ENCODE results near the gene TNFRSF21.
A peak's percentile ranks its signal among the peaks of the same experiment; 100 is the strongest.
"Not testable (repeated sequence)": the region's sequence is repeated elsewhere in the genome, so short reads cannot be mapped to it uniquely, and the experiment has no call there.

TNFRSF21 gene

DNA sequence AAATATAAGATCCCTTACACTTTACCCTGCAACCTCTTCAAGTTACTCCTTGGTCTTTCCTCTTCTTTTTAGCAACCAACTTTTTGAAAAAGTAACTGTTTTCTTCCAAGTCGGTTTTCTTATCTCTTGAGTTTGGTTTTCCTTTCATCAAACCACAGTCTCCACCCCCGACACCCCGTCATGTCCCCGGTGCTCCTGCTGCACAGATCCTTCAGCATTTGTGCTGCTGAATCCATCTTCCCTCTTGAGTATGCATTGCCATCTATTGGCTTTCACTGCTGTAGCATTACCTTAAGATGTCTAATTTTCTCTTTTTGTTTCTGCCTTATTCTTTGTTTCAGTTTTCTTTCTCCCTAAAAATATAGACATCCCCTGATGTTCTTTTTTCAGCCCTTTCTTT, 11.9 kb upstream of the TNFRSF21 start:
- no peak for DNase-seq (ENCODE audit: low spot score)

DNA sequence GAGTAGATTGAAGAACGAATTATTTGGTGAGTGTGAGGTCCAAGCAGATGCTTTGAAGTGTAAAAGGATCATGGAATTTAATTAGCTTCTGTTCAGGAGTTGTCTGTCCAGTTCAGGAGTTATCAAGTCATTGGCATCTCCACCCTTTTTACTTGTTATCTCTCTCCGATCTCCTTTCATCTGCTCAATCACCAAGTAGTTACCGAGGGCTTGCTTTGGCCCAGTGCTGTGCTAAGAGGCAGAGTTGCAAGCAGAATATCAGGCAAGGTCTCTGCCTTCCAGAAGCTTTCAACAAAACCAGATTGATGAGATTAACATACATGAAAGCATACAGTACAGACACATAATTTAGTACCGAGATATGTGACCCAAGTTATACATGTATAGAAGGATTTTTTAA, 10.2 kb upstream of the TNFRSF21 start:
- DNase-seq (ENCODE audit: low spot score) = no peak

DNA sequence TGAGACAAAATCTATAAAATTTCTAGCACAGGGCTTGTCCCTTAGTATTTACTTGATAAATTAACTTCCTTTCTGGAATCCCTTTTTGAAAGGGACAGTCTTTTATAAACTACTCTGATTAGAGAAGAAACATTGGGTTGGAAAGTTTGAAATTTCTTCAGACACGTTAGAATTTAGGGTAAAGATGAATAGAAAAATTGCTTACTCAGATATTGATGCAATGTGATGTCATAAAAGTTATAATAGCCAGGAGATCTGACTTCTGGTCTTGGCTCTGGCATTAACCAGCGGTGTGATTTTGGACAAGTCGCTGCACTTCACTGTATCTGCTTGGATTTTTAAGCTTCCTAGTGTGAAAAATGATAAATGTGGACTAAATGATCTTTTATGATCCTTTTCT, 9.7 kb upstream of the TNFRSF21 start:
- no peak for DNase-seq (ENCODE audit: low spot score)

DNA sequence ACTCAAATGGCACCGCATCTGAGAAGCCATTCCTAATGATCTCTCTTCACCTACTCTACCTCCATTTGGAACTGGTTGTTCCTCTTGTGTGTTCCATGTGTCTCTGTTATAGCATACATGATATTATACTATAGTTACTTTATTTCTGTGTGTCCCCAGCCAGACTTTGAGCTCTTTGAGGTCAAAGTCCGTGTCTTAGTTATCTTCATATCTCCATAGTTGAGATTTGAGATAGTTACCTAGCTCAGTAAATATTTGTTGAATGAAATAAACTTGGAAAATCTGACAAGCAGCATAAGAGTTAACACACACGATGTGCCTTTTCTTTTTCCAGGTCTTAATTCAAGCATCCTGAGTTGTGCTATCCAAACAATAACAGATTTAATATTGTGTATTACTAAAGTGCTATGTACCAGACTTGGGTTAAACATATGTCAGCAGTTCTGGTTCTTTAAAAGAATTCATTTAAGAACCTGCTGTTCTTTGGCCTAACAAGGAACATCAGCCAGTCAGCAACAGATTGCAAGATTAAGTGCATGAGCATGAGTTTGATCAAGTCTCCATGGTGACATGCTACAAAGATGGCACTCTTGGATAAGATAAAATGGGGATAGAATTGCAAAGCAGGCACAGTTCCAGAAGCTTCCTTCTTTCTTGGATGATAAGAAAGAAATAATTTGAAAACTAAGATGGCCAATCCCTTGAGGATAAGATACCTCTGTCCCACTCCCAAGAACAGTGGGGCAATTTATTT, 8.7 kb upstream of the TNFRSF21 start:
- no peak for DNase-seq (ENCODE audit: low spot score)

DNA sequence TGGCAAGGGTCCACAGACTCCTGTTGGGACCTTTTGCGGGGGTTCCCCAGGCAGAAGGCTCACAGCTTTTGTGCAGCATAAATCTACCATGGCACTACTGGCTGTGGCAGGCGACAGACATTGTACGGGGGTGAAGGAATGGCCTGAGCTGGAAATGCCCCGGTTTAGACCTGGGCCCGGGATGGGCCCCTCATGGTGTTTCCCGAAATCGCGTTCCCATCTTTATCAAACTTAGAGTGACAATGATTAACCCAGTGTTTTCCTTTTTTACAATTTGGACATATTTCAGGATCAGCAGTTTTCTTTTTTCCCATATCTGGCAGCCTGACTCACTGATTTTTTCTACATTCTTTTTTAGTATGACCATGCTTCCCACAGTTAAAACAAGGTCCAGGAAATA, 5.5 kb upstream of the TNFRSF21 start:
- DNase-seq (ENCODE audit: low spot score) = not testable (repeated sequence)

DNA sequence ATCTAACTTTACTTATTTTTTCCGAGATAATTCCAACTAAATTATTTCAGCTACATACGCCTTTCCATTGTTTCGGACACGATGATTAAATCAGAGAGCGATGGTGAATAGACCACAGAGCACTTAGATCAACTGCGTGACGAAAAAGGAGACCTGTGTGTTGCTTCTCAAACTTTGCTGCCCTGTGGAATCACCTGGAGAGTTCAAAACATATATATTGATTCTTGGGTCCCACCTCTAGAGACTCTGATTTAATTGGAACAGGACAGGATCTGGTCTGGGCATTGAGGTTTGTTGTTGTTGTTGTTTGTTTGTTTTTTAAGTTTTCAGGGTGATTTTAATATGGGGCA, 401 bp upstream of the TNFRSF21 start:
- peak; percentile 23 for DNase-seq (ENCODE audit: low spot score)

DNA sequence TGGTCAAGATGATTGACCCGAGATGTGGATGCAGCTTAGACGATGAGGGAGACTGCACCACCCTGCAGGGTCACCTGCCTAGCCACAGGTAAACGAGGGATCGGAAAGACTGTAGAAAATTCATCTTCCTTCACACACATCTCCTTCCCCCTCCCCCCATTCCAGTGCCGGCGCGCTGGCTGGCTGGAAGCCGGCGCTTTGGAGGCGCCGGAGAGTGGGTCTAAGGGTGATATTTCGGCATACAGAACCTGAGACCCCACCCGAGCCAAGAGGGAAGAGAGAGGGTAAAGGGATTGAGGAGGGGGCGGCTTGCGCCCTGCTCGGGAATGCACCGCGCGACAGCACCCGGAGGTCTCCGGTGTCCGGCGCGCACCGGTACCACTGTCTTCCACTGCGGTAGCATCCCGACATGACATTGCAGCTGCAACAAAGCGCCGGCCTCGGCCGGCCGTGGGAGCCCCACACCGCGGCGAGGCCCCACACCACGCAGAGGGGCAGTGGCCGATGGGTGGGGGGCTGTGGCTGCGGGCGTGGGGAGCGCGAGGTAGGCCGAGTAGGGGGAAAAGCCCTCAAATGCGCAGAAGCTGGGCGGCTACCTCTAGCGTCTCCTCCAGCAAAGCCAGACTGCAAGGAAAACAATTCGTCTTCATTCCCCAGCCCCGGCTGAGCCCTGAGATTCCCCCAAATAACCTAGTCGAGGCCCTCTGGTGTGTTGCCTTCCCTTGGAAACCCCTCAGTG, 984 bp downstream of the TNFRSF21 start:
- DNase-seq (ENCODE audit: low spot score) = peak; percentile 40

DNA sequence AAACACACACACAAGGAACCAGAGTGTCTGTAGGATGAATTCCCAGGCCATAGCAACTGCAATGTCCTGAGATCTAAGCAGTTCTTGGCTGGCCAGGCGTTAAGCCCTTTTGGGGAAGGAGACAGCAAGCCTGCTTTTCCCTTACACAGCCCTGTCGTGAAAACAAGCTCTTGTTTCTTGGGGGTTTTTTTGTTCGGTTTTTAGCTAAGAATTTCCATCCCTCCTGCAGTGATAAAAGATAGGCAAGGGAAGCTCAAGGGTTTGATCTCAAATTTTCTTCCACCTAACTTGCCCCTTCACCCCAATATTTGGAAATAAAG, 1.5 kb downstream of the TNFRSF21 start:
- DNase-seq (ENCODE audit: low spot score) = no peak

DNA sequence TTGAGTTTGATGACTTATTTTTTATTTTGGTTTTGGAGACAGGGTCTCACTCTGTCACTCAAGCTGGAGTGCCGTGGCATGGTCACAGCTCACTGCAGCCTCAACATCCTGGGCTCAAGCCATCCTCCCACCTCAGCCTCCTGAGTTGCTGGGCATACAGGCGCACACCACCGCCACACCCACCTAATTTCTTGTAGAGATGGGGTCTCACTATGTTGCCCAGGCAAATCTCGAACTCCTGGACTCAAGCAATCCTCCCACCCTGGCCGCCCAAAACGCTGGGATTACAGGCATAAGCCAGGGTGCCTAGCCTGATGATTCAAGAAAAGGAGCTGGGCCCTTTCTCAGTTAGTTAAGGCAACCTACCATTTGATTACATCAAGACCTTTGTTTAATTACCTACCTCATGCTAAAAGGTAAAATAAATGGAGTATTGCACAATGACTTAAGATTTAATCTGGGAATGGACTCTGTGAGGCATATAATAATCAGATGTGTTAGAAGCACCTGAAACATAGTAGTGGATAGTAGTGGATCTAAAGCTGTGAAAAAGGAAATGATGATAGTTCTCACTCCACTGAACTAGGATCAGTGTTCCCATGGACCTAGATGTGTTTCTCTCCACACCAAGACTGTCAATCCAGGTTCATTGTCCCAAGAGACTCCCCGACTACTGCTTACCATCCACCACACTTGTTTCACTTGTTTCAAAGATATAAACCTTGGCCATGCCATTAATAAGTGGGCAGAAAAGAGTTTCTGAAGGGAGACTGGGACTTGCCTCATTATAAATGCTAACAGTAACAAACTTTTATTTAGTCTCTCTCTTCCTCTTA, 2.1 kb downstream of the TNFRSF21 start:
- DNase-seq (ENCODE audit: low spot score) = no peak

DNA sequence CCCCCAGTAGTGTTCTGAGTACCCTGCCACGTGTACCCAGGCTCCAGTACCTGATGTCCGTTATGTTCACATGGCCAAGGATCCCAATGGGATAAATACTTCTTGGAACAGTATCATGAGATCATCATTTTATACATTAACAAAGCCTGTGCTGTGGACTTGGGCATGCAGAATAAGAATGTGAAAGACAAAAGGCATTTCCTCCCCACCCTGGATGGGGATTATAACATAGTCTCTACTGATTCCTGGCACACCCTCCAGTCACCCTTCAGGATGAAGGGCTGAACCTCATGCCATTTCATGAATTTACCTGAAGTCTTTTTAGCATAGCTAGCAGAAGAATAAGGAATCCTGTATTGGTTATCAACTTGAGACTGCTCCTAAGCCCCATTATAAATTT, 2.8 kb downstream of the TNFRSF21 start:
- DNase-seq (ENCODE audit: low spot score) = no peak

DNA sequence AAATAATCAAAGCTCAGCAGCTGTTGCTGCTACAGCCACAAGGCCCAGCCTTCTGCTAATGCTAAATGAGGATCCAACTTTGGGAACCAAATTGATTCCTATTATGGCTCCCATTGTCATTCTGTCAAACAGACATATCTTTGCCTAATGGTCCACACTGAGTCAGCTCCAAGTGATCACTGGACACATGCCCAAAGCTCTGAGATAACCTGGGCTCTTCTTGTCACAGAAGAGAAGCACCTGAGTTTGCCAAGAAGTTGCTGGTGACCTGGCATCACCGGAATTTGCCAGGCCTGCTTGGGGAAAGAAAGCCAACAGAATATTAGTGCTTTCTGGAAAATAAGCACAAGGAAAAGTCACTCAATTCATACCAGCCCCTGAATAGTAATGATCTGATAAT, 5.8 kb downstream of the TNFRSF21 start:
- no peak for DNase-seq (ENCODE audit: low spot score)

DNA sequence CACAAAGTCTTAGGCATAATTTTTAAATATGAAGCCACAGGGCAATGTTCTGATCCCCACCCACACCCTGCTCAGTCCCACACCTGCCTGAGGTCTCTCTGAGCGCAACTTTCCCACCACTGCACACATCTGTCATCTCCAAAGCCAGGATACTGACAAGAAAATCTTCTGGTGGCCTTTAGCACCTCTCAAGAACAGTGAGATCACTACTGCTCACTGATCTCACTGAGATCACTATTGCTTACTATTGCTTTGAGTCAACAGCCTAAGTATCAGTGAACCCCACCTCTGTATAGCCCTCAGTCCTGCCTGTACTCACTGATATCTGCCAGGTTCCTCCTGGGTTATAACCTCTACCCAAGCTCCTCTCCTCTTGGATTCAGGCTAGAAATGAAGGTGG, 6.4 kb downstream of the TNFRSF21 start:
- DNase-seq (ENCODE audit: low spot score) = no peak

DNA sequence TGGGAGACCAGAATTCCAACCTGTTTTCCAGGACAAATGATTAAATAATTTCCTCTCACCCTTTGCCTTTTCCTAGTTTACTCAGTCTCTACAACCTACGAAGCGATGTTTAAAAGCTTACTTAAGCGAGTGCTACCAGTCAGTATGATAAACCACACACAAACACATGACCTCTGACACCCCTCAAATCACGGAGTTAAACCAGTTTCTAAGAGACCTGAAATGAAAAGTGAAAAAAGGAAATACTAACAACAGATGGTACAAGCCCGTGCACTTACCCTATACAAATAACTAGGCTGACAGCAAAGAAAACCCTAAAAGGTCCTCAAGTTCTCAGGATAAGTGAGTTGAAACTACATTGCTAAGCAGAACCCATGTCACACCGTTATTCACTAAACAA, 7.7 kb downstream of the TNFRSF21 start:
- DNase-seq (ENCODE audit: low spot score) = no peak

DNA sequence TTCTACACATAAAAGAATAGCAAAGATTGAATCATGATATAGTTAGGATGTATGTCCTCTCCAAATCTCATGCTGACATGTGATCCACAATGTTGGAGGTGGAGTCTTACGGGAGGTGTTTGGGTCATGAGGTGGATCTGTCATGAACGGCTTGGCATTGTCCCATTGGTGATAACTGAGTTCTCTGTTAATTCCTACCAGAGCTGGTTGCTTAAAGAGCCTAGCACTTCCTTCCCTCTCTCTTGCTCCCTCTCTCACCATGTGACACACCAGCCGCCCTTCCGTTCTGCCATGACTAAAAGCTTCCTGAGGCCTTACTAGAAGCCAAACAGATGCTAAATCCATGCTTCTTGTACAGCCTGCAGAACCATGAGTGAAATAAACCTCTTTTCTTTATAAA, 8.3 kb downstream of the TNFRSF21 start:
- no peak for DNase-seq (ENCODE audit: low spot score)

DNA sequence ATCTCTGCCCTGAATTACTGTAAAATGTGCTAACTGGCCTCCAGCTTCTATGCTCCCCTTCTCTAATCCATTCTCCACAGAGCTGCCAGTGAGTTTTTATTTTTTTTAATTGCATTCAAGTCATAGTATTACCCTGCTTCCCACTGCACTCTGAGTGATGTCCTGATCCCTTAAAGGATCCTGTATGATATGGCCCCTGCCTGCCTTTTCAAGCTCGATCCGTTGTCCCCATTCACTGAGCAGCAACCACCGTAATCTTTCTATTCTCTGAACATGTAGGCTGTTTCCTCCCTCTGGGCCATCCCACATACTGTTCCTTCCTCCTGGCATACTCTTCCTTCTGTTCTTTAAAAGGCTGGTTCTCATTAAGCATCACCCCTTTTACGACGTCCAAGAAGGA, 9.3 kb downstream of the TNFRSF21 start:
- DNase-seq (ENCODE audit: low spot score) = no peak

DNA sequence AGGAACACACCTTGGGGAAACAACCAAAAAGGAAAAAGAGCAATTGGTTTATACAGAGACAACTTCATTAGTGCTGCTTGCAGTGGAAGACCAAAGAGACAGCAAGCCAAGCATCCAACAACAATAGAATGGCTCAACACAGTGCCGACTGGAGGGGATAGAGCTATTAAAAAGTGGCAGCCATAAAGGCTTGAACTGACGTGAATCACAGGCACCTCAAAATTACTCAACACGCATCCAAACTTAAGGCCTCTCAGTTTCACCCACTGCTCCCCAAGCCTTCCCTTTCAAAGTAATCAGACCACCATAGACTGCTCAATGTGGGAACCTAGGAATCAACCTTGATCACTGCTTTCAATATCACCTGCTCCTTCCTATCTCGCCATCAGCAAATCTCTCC, 9.7 kb downstream of the TNFRSF21 start:
- DNase-seq (ENCODE audit: low spot score) = no peak

DNA sequence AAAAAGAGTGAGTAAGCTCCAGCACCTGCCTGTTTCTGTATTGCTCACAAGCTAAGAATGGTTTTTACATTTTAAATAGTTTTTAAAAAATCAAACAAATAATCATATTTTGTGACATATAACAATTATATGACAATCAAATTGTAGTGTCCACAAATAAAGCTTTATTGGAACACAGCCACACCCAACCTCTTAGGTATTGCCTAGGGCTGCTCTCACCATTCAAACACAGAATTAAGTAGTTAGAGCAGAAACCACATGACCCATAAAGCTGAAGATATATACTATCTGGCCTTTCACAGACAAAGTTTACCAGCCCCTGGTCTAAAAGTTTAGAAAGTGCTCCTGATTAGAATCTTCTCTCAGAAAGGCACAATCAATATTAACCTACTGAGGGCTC, 11.2 kb downstream of the TNFRSF21 start:
- no peak for DNase-seq (ENCODE audit: low spot score)

DNA sequence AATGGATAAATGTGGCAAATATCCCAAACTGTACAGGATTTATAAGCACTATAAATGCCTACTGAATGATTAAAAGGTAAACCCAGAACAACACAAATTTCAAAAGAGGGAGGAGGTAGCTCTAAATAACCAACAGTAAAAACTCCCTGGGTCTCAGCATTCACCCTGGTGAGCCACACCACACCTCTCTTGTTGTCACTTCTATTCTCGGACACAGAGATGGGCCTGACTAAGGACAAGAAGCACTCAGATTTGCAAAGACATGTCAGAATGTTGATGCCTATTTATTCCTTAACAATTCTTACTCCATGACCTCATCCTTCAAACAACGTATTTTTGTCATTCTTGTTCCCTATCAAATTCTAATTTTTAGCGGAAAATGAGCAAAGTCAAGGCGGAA, 14.7 kb downstream of the TNFRSF21 start:
- DNase-seq (ENCODE audit: low spot score) = no peak

DNA sequence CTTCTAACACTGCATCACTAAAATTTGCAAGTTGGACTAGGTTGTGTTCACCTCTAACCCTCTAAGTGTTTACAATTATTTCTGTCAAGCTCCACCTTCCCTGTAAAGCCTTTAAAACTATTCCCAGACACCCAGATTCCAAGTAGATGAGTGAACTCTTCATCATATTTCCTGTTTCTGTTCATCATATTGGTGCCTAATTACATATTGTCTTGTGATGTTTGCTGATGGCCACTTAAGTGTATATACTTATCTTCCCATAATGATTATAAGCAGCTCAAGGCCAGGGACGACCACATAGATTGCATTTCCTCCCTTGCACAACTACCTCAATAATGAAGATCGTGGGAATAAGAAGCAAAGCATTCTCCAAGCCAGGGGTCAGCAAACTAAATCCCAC, 16.8 kb downstream of the TNFRSF21 start:
- DNase-seq (ENCODE audit: low spot score) = no peak

DNA sequence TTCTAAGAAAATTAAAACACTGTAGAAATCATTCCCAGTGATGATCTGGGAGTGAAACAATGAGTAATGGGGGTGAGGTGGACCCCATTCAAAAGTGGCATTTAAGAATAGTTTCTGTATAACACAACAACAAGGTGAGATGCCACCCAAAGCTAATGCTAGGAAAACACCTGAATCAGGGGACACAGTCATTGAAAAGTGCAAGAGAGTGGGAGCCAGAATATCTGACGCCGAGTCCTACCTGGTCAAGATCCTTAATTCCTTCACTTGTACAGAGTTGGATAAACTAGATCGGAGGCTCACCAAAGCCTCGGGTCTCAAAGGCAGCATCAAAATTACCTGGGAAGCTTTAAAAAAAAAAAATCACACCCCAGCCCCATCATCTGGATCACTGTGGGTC, 17.7 kb downstream of the TNFRSF21 start:
- no peak for DNase-seq (ENCODE audit: low spot score)

DNA sequence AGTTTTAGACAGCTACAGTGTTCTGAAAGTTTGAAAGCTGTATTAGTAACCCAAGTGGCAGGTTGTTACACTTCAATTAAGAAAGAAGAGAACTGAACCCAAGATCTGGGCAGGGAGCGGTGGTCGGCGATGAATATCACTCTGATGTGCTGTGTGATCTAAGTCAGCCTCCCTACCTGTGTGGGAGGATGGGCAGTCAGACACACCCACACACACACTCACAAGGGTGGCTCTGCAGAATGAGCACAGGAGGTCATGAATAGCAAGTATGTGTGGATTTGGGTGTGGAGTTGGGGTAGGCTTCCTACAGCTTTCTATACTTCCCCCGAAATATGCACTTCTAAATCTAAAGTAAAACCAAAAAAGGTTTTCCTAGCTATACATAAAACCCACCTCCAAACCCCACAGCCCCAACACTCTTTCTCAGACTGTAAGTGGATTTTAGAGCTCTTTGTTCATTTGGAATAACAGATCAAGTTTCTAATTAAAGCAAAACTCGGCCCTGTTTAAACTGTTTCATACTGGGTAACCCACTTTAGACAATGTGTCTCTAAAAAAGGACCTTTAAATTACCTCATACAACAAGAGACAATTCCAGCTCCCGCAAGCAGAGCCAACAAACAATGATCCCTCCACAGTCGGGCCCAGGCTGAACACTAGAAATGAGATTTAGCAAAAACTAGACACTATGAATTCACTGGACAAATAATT, 19.4 kb downstream of the TNFRSF21 start:
- DNase-seq (ENCODE audit: low spot score) = no peak

DNA sequence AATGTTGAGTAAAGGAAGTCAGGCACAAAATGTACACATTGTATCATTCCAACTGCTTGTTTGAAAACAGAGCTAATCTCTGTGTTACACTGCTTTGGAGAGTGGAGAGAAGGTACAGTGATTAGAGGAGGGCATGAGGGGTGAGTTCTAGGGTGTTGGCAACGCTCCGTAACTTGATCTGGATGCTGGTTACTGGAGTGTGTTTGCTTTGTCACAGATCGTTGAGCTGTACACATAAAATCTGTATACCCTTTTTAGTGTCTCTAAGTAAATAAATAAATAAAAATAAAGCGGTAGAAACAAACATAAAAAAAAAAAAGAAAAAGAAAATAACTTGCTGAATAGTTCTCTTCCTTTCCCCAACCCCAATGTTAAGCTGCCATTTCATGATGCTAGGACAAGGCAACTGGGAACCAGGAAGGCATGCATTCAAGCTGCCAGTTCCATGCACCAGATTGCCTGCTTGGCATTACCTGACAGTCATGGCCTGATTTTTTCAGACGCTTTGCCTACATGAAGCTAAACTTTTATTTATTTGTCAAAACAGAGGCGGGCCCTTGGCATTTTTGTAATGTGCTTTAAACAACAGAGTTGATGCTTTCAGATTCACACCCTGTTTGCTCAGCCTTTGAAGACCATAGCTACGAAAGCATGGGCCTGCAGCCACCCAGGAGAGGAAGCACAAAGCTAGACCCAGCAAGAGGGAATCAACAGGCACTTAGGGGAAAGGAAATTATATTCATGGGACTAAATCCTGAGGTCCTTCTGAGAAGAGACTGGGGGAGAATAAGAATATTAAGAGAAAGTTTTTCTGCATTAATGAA, 21.2 kb downstream of the TNFRSF21 start:
- no peak for DNase-seq (ENCODE audit: low spot score)
